GM10847 (cell line): ENCODE measurements around the gene ATRN.

Experiments
- POLR2A ChIP-seq: IDR thresholded peaks from 2 replicates; pipeline ENCODE4 v1.6.1; 2011; ENCODE audit not compliant: insufficient read length; ENCODE audit errors: extremely low read depth

The ATRN gene

DNA sequence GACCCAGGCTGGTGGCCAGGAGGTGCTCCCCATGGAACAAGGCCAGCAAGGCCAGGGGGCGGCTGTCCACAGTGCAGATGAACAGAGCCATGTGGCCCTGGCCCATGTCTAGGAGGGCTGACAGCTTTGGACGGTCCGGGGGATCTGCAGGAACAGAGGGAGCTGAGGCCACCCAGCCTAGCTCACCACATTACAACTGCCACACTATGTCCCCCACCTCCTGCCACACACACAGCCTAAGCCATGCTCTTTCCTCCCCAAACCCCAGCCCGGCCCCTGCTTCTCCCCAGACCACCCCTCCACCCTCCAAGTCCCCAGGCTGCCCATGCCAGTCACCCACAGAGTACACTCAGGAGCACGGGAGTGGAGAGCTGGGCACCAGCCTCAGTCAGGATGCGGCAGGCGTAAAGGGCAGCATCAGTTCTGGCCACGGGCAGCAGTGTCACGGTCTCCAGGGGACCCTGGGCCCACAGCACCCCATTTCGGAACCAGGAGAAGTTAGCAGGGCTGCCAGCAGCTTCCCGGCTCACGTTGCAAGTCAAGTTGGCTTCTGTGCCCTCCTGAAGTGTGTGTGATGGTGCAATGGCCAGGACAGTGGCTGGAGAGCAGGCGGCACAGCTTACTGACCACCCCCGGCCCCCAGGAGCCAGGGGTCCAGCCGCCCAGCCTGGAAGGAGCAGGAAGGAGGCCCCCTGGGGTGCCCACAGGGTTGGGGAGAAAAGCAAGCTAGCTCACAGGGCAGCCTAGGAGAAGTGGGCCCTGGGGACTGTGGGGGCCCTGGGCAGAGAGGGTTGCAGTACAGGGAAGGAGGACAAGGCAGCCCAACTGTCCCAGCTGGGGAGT is 226.1 kb downstream of the ATRN start:
- TF ChIP-seq POLR2A: no peak

DNA sequence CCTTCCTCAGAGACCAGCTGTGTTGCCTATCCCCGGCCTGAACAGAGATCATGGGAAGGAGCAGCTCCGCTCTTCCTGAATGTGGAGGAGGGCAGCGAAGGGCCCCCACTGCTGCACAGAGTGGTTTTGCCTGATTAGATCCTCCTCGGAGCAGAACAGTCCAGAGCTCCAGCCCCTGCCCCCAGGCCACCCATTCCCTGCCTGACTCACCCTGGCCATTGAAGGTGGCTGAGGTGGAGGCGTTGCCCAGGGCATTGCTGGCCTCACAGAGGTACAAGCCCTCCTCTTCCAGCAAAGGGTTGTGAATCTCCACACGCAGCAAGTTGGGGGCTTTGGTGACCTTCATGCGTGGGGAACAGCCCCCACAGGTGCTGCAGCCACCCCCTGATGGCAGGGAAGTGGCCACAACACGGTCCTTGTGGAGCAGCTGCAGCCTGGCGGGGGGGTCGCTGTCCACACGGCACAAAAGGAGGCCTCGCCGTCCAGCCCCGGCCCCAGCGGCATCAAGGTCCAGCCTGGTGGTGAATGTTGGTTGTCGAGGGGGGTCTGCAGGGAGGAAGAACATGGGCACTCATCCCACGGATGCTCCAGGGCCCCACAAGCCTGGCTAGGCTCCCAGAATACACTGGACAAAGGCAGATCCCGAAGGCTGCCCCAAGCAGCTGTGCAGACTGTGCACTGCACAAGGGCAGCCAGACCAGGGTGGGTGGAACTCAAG is 226.9 kb downstream of the ATRN start:
- no peak for TF ChIP-seq POLR2A

DNA sequence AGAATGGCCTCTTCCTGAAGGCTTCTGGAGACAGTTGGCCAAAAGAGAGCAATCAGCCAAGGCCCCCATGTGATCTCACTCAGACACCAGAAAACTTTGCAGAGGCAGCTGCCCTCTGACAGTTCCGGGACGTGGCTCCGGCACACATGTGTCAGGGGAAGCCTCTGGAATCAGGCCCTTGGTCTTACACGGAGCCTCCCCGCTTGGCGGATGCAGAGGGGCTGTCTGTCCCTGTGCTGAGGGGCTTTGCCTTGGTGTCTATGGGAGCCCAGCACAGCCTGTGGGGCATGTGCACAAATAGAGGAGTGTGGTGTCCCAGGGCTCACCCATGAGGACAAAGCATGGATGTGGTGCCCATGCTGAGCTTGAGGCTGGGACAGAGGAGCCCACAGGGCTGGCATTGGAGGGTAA is 227.8 kb downstream of the ATRN start:
- TF ChIP-seq POLR2A: no peak

DNA sequence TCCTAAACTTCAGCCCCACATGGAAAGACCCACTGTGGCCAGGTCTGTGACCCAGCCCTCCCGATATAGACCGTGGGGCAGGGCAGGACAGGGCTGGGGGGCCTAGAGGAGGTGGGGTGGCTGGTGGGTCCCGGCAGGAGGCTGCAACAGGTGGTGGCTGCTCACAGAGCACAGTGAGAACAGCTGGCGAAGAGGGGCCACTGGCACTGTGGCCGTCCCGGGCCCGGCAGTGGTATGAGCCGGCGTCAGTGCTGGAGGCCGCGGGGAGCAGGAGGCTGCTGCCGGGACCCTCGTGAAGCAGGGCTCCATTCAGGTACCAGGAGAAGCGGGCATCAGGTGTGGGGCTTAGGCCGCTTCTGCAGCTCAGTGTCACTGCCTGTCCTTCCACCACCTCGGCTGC is 228.2 kb downstream of the ATRN start:
- TF ChIP-seq POLR2A: no peak
